ENCODE results near the gene ATP11C.
"Not testable (repeated sequence)": the region's sequence is repeated elsewhere in the genome, so short reads cannot be mapped to it uniquely, and the experiment has no call there.

Gene ATP11C

GRCh38 chrX:139924069-139924695 lies 8.7 kb downstream of the ATP11C start:
- no peak for DNase-seq

GRCh38 chrX:139921142-139921541 lies 11.7 kb downstream of the ATP11C start:
- not testable (repeated sequence) for DNase-seq

- DNase-seq = no peak
These were observed 12.5 kb downstream of the ATP11C start for GRCh38 chrX:139920316-139920715.

GRCh38 chrX:139914421-139914820 lies 18.4 kb downstream of the ATP11C start:
- DNase-seq = no peak

- no peak for DNase-seq
These were observed 23.1 kb downstream of the ATP11C start for GRCh38 chrX:139909712-139910111.

GRCh38 chrX:139907078-139907477 lies 25.8 kb downstream of the ATP11C start:
- DNase-seq = no peak

- no peak for DNase-seq
These were observed 27.1 kb downstream of the ATP11C start for GRCh38 chrX:139905743-139906142.

GRCh38 chrX:139905051-139905450 lies 27.8 kb downstream of the ATP11C start:
- no peak for DNase-seq

- no peak for DNase-seq
These were observed 29.6 kb downstream of the ATP11C start for GRCh38 chrX:139903210-139903609.

GRCh38 chrX:139902559-139902958 lies 30.3 kb downstream of the ATP11C start:
- DNase-seq = no peak

GRCh38 chrX:139898334-139898733 lies 34.5 kb downstream of the ATP11C start:
- no peak for DNase-seq

GRCh38 chrX:139892512-139892911 lies 40.3 kb downstream of the ATP11C start:
- DNase-seq = no peak

GRCh38 chrX:139890991-139891700 lies 41.7 kb downstream of the ATP11C start:
- no peak for DNase-seq

- DNase-seq = no peak
These were observed 43.1 kb downstream of the ATP11C start for GRCh38 chrX:139889760-139890159.

- no peak for DNase-seq
These were observed 48.9 kb downstream of the ATP11C start for GRCh38 chrX:139883984-139884383.

GRCh38 chrX:139882299-139882698 lies 50.6 kb downstream of the ATP11C start:
- no peak for DNase-seq

GRCh38 chrX:139881572-139881971 lies 51.3 kb downstream of the ATP11C start:
- DNase-seq = no peak

GRCh38 chrX:139881130-139881529 lies 51.7 kb downstream of the ATP11C start:
- DNase-seq = no peak

GRCh38 chrX:139877710-139878414 lies 55.0 kb downstream of the ATP11C start:
- no peak for DNase-seq

- no peak for DNase-seq
These were observed 57.0 kb downstream of the ATP11C start for GRCh38 chrX:139875841-139876240.

- DNase-seq = no peak
These were observed 63.1 kb downstream of the ATP11C start for GRCh38 chrX:139869796-139870195.

- no peak for DNase-seq
These were observed 68.2 kb downstream of the ATP11C start for GRCh38 chrX:139864640-139865039.

- no peak for DNase-seq
These were observed 70.6 kb downstream of the ATP11C start for GRCh38 chrX:139862208-139862607.

GRCh38 chrX:139856826-139857225 lies 76.0 kb downstream of the ATP11C start:
- DNase-seq = not testable (repeated sequence)
